GM18951 (cell line): ENCODE results near the gene ZC3H10.

Source experiments
- POLR2A ChIP-seq: IDR thresholded peaks from 4 replicates; pipeline ENCODE4 v1.6.1; 2011; ENCODE audit warnings: mild to moderate bottlenecking; ENCODE audit not compliant: insufficient read length, insufficient read depth; ENCODE audit errors: extremely low read depth
- in situ Hi-C: fragments of 300-500 bp; cut with MboI; formaldehyde crosslinking; loops from one replicate; pipeline ENCODE4 v1.12.0; 2022; ENCODE audit warnings: low sequenced_read_pairs, mixed read lengths, inconsistent platforms; ENCODE audit not compliant: unreplicated experiment

The ZC3H10 gene

GRCh38 chr12:56084958-56085543 is 33.0 kb upstream of the ZC3H10 start:
- in situ Hi-C loops, result no loop called here
- TF ChIP-seq POLR2A, result no peak

GRCh38 chr12:56086096-56086495 is 32.0 kb upstream of the ZC3H10 start:
- TF ChIP-seq POLR2A, result no peak
- in situ Hi-C loops, result no loop called here

GRCh38 chr12:56086608-56087007 is 31.5 kb upstream of the ZC3H10 start:
- no peak for TF ChIP-seq POLR2A
- in situ Hi-C loops, result no loop called here

- no peak for TF ChIP-seq POLR2A
- in situ Hi-C loops, result no loop called here
Observed at GRCh38 chr12:56087220-56087619, 30.8 kb upstream of the ZC3H10 start.

- in situ Hi-C loops, result no loop called here
- no peak for TF ChIP-seq POLR2A
Observed at GRCh38 chr12:56097738-56098137, 20.3 kb upstream of the ZC3H10 start.

GRCh38 chr12:56098592-56098991 is 19.5 kb upstream of the ZC3H10 start:
- in situ Hi-C loops, result no loop called here
- TF ChIP-seq POLR2A, result no peak

GRCh38 chr12:56099787-56100186 is 18.3 kb upstream of the ZC3H10 start:
- in situ Hi-C loops, result loop anchor here (10.0 kb wide), 1 partner anchor 105 kb away; the partner anchor contains the start of gene SUOX
- TF ChIP-seq POLR2A, result no peak

- in situ Hi-C loops, result loop anchor here (10.0 kb wide), 1 partner anchor 106 kb away; the partner anchor contains the start of gene SUOX
- no peak for TF ChIP-seq POLR2A
Observed at GRCh38 chr12:56101045-56101444, 17.0 kb upstream of the ZC3H10 start.

GRCh38 chr12:56102683-56103065 is 15.4 kb upstream of the ZC3H10 start:
- in situ Hi-C loops, result loop anchor here (10.0 kb wide), 1 partner anchor 108 kb away; the partner anchor contains the start of gene SUOX
- TF ChIP-seq POLR2A, result no peak

- no peak for TF ChIP-seq POLR2A
- in situ Hi-C loops, result loop anchor here (10.0 kb wide), 1 partner anchor 108 kb away; the partner anchor contains the start of gene SUOX
Observed at GRCh38 chr12:56103066-56103711, 14.9 kb upstream of the ZC3H10 start.

- in situ Hi-C loops, result loop anchor here (10.0 kb wide), 1 partner anchor 109 kb away; the partner anchor contains the start of gene SUOX
- TF ChIP-seq POLR2A, result no peak
Observed at GRCh38 chr12:56103823-56104108, 14.3 kb upstream of the ZC3H10 start.

- in situ Hi-C loops, result loop anchor here (10.0 kb wide), 1 partner anchor 109 kb away; the partner anchor contains the start of gene SUOX
- peak; percentile 92 for TF ChIP-seq POLR2A
Observed at GRCh38 chr12:56104109-56104814, 13.8 kb upstream of the ZC3H10 start, which contains the start of gene PA2G4. Gene PA2G4, plus strand, starts transcription at chr12:56104559. Its CDS starts 179 bp downstream, at chr12:56104738.

GRCh38 chr12:56104815-56105608 is 13.1 kb upstream of the ZC3H10 start:
- in situ Hi-C loops, result loop anchor here (10.0 kb wide), 1 partner anchor 110 kb away; the partner anchor contains the start of gene SUOX
- no peak for TF ChIP-seq POLR2A
